GM06990 (cell line): Measurements from ENCODE around the gene HSPD1.

ENCODE experiments used
- DNase-seq: peaks from one replicate; pipeline ENCODE4 v3.0.0-alpha.2; 2011; ENCODE audit not compliant: insufficient read length; ENCODE audit errors: extremely low read depth
- H3K27me3 ChIP-seq: replicated peaks from 2 replicates; pipeline ENCODE4 v1.6.0; 2011; ENCODE audit warnings: low read length; ENCODE audit not compliant: control insufficient read depth, insufficient read depth
- H3K36me3 ChIP-seq: 2 replicates; pipeline ENCODE4 v1.5.1; 2011; ENCODE audit warnings: low read length; ENCODE audit not compliant: control insufficient read depth, insufficient read depth
- H3K4me3 ChIP-seq: replicated peaks from 2 replicates; pipeline ENCODE4 v1.5.1; 2011; ENCODE audit warnings: low read depth, mild to moderate bottlenecking, control low read depth, low read length
- CTCF ChIP-seq: IDR thresholded peaks from 2 replicates; pipeline ENCODE4 v1.5.1; 2011; ENCODE audit warnings: low read length, control low read depth, mild to moderate bottlenecking, inconsistent platforms; ENCODE audit not compliant: insufficient read depth, poor library complexity, severe bottlenecking

Gene HSPD1

DNA sequence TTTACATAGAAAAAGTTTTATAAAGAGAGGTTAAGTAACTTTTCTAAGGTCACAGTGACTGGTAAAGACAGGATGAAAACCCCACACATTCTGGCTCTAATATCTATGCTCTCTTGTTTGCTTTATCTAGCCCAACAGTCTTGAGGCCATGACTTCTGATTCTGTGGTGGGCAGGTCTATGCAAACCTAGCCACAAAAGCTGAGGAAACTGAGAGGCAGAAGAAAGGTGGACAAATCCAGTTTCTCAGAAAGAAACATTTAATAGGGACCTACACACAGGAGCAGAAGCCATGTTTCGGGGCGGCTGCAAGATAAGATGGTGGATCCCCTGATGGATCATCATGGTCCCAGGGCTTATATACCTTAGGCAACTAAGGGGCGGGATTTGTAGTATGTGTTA lies 21.8 kb downstream of the HSPD1 start:
- Histone ChIP-seq H3K27me3 (no peaks in the 10 kb centered on the region), H3K4me3 (no peak overlapping the region), H3K36me3 (peaks cover 10% of the 10 kb centered on the region)
- no peak for TF ChIP-seq CTCF
- DNase-seq: no peak

DNA sequence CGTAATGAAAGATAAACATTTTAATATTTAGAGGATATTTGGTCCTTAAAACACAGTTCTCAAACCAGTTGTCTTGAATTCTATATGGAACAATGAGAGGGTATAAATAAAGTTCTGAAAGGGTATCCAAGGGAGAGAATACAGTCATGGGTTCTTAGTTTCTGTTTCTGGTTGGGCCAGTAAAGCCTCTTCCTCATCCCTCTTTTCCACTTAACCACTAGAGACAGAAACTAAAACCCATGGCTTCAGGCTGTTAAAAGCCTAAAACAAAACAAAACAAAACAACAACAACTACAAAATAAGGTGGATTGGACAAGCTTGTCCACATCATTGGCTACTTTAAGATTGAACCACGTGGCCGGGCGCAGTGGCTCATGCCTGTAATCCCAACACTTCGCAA lies 27.5 kb downstream of the HSPD1 start:
- peaks cover 12% of the 10 kb centered on the region for H3K36me3 ChIP-seq
- no peak for TF ChIP-seq CTCF
- H3K27me3 ChIP-seq: no peaks in the 10 kb centered on the region
- no peak overlapping the region for H3K4me3 ChIP-seq
- no peak for DNase-seq

- H3K27me3 ChIP-seq: no peaks in the 10 kb centered on the region
- no peak overlapping the region for H3K4me3 ChIP-seq
- DNase-seq: no peak
- H3K36me3 ChIP-seq: peaks cover 11% of the 10 kb centered on the region
- TF ChIP-seq CTCF: no peak
Observed at GRCh38 chr2:197464175-197464574, 35.5 kb downstream of the HSPD1 start.

- TF ChIP-seq CTCF: no peak
- Histone ChIP-seq H3K27me3 (no peaks in the 10 kb centered on the region), H3K4me3 (no peak overlapping the region), H3K36me3 (peaks cover 11% of the 10 kb centered on the region)
- DNase-seq: no peak
Observed at GRCh38 chr2:197461057-197461456, 38.6 kb downstream of the HSPD1 start.

GRCh38 chr2:197460649-197461048 lies 39.0 kb downstream of the HSPD1 start:
- no peak for DNase-seq
- Histone ChIP-seq H3K4me3 (no peak overlapping the region), H3K36me3 (peaks cover 10% of the 10 kb centered on the region), H3K27me3 (no peaks in the 10 kb centered on the region)
- no peak for TF ChIP-seq CTCF

DNA sequence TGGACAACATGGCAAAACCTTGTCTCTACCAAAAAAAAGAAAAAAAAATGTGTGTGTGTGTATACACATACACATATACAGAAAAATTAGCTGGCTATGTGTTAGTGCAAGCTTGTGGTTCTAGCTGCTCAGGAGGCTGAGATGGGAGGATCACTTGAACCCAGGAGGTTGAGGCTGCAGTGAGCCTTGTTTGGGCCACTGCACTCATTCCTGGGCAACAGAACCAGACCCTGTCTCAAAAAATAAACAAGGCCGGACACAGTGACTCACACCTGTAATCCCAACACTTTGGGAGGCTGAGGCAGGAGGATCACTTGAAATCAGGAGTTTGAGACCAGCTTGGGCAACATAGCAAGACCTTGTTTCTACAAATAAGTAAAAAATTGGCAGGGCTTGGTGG lies 44.2 kb downstream of the HSPD1 start:
- Histone ChIP-seq H3K36me3 (no peaks in the 10 kb centered on the region; the same call in none of the 2 replicates), H3K4me3 (no peak overlapping the region), H3K27me3 (no peaks in the 10 kb centered on the region)
- no peak for TF ChIP-seq CTCF
- no peak for DNase-seq
